DMS114 treated with DMSO at 0.1 percent for 48 hours (cell line): ENCODE results near the gene PAOX.
"Not testable (repeated sequence)": the region's sequence is repeated elsewhere in the genome, so short reads cannot be mapped to it uniquely, and the experiment has no call there.

Experiments
- DNase-seq: peaks from one replicate; lab custom pipeline; 2025; ENCODE audit not compliant: unreplicated experiment; lab: John Stamatoyannopoulos, UW

The PAOX gene

GRCh38 chr10:133383551-133383950, 4.5 kb downstream of the PAOX start:
- no peak for DNase-seq

- DNase-seq, result no peak
Observed at GRCh38 chr10:133384071-133384470, 5.0 kb downstream of the PAOX start.

GRCh38 chr10:133385214-133385613, 6.2 kb downstream of the PAOX start:
- no peak for DNase-seq

- not testable (repeated sequence) for DNase-seq
Observed at GRCh38 chr10:133386951-133387350, 7.9 kb downstream of the PAOX start.

DNA sequence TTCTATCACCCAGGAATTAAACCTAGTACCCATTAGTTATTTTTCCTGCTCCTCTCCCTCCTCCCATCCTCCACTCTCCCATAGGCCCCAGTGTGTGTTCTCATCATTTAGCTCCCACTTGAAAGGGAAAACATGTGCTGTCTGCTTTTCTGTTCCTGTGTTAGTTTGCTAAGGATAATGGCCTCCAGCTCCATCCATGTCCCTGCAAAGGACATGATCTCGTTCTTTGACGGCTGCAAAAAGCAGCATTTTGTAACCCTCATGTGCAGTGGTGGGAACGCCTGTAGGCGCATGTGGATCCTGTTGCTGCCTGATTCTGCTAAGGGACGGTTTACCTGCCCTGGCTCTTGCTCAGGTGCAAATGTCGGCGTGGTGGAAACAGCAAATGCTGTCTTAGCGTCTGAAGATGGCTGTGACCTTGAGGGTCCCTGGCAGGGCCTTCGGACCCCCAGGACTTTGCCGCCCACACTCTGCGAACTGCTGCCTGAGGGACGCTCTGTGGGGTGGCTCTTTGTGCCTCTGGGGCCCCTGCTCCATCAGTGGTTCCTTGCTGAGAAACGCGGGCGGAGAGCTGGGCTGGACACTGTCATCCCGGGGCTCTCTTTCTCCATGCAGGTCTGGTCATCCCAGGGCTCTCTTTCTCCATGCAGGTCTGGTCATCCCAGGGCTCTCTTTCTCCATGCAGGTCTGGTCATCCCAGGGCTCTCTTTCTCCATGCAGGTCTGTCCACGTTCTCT, 9.3 kb downstream of the PAOX start:
- DNase-seq, result no peak

- DNase-seq, result no peak
Observed at GRCh38 chr10:133388973-133389818, 10.1 kb downstream of the PAOX start.

GRCh38 chr10:133390597-133391248, 11.7 kb downstream of the PAOX start:
- no peak for DNase-seq

- no peak for DNase-seq
Observed at GRCh38 chr10:133391249-133391635, 12.2 kb downstream of the PAOX start.

DNA sequence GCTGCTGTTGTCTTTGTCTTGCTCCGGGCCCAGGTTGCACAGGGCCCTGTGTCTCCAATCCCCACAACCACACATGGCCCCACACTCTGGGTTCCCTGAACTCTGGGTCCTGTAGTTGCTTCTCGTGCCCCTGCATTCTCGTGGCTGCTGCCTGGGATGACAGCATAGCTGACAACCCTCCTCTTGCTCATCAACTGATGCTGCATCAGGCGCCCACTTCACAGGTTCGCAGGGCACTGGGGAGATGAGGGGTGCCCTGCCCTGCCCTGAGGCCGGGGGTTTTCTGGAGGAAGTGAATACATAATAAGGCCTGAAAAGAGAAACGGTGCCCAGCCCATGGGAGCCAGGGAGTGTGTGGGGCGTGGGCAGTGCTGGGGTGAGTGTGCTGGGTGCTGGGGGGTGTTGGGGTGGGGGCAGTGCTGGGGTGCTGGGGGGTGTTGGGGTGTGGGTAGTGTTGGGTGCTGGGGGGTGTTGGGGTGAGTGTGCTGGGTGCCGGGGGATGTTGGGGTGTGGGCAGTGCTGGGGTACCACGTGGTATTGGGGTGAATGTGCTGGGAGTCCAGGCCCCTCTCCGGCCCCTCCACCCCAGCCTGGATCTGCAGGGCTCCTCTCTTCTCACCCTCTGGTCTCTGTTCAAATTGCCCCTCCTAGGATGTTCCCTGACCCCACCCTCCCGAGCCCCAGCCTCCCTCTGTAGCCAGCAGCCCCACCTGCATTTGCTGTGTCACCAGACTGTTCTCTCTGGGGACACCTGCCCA, 12.9 kb downstream of the PAOX start:
- DNase-seq, result no peak

DNA sequence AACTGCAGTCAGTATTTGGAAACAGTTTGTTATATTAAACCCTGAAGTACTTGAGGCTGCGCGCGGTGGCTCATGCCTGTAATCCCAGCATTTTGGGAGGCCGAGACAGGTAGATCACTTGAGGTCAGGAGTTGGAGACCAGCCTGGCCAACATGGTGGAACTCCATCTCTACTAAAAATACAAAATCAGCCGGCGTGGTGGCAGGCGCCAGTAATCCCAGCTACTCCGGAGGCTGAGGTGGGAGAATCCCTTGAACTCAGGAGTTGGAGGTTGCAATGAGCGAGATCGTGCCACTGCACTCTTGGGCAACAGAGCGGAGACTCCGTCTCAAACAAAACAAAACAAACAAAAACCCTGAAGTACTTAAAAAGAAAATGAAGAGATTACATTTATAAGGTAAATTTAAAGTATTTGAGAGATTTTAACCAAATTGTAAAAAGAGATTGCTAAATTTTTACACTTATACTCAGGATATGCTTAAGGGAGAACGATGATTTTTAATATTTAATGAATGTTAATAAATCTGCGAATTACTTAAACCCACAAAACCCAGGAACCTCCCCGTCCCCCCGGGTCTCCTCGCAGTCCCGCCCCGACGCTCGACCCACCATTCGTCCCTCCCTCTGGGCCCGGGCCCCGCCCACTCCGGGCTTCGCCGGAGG, 14.5 kb downstream of the PAOX start:
- DNase-seq, result no peak

- peak; percentile 76 for DNase-seq
Observed at GRCh38 chr10:133394064-133394663, 15.1 kb downstream of the PAOX start, which contains the start of gene MTG1. Gene MTG1, plus strand, starts transcription at chr10:133394157. Its CDS starts 64 bp downstream, at chr10:133394221.

GRCh38 chr10:133394801-133395221, 15.7 kb downstream of the PAOX start:
- no peak for DNase-seq

GRCh38 chr10:133396035-133396624, 17.1 kb downstream of the PAOX start:
- DNase-seq, result no peak

GRCh38 chr10:133397938-133398337, 18.9 kb downstream of the PAOX start:
- no peak for DNase-seq

GRCh38 chr10:133399123-133399601, 20.1 kb downstream of the PAOX start:
- no peak for DNase-seq

DNA sequence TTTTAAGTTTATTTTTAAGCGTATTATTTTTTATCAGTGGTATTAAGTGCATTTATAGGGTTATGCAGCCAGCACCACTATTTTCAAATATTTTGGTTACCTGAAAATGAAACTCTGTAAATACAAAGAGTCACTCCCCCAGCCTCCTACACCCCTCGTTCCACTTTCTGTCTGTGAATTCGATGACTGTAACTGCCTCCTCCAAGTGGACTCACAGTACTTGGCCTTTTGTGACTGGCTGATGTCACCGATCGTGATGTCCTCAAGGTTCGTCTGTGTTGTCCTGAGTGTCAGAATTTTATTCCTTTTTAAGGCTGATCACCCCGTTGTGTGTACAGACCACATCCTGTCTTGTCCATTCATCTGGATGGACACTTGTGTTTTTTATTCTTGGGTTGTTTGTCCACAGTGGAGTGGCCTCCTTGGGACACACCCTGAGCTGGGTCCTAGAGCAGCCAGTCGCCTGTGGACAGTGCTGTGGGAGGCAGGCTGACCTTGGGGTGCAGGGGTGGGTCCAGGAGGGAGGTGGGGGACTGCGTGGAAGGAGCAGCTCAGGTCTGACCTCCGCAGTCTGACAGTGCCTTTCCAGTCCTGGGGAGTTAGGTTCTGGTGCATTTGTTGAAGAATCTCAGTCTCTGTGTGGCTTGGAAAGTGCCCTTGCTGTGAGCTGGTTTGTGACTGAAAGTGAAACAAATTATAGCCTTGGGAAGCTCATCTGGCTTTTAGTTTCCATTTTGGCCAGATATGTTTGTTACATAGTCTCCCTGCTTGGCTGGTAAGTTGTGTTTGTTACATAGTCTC, 21.8 kb downstream of the PAOX start:
- no peak for DNase-seq

DNA sequence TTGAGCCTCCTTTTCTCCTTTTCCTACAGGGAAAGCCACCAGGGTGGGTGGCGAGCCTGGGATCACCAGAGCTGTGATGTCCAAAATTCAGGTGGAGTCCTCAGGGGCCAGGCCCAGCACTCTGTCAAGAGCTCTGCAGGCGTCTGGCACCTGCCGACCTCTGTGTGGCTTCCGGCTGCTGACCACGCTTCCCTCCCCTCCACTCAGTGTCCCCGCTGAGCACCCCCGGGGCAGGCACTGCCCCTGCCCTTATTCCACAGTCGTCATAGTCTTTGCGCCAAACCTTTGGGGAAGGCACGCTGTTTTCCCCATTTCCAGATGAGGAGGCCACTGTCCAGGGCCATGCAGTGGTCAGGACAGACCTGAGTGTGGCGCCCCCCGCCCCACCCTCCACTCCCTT, 22.4 kb downstream of the PAOX start:
- no peak for DNase-seq

DNA sequence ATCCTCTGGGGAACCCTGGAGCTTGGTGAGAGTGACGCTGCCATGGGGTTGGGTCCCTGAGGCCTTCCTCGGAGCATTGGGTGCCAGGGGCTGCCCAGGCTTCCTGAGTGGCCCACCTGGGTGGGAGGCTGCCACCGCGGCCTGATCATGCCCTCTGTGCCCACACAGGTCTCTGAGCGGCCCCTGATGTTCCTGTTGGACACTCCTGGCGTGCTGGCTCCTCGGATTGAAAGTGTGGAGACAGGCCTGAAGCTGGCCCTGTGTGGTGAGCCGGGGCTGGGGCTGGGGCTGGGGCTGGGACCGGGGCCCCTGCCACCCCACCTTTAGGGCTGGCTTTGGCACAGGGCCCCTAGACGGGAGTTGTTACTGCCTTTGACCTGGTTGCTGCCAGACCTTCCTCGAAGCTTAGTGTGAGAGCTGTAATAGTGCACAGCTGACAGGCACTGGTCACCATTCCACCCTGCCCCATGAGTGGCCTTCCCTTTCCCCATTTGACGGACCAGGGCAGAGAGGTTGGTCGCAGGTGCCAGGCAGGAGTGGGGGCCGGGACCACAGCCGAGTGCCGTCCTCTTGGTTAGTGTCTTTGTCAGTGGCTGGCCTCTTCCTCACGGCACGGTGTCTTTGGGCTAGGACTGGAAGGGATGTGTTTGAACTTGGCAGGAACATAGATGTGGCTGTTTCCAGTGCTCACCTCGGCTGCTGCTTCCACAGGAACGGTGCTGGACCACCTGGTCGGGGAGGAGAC, 23.1 kb downstream of the PAOX start:
- no peak for DNase-seq
